Liver (tissue), 9 donors: ENCODE results near the gene CDK16. TPM values are rescaled to one million over a fixed set of nuclear protein-coding genes. Genes with fewer than 3 reads are reported as not detected.

Experiments used
- DNase-seq: peaks from one replicate; pipeline ENCODE4 v3.0.0-alpha.2; 2017; ENCODE audit warnings: low spot score
- H3K27ac ChIP-seq, 2 donors: one replicate each; pipeline ENCODE4 v1.7.0; 2013; ENCODE audit warnings: inconsistent platforms in 2 of 2, low read length in 2 of 2, control low read depth in 1 of 2, low read depth in 1 of 2, mild to moderate bottlenecking in 1 of 2
- H3K27me3 ChIP-seq, 4 donors: one replicate each; pipeline versions ENCODE4 v1.6.1 to v1.7.0; 2013; ENCODE audit warnings: low read length in 3 of 4, inconsistent platforms in 1 of 4, mild to moderate bottlenecking in 1 of 4, moderate library complexity in 1 of 4; ENCODE audit not compliant: control insufficient read depth in 4 of 4, insufficient read depth in 4 of 4
- H3K36me3 ChIP-seq, 4 donors: one replicate each; pipeline versions ENCODE4 v1.6.1 to v1.7.0; 2013; ENCODE audit warnings: low read length in 3 of 4, mild to moderate bottlenecking in 3 of 4, low read depth in 1 of 4, moderate library complexity in 1 of 4; ENCODE audit not compliant: control insufficient read depth in 4 of 4, insufficient read depth in 3 of 4
- H3K4me1 ChIP-seq, 4 donors: one replicate each; pipeline versions ENCODE4 v1.6.1 to v1.7.0; 2013; ENCODE audit warnings: low read length in 3 of 4, mild to moderate bottlenecking in 3 of 4, moderate library complexity in 1 of 4; ENCODE audit not compliant: control insufficient read depth in 4 of 4, insufficient read depth in 4 of 4
- H3K4me3 ChIP-seq, 3 donors: one replicate each; pipeline versions ENCODE4 v1.6.1 to v1.7.0; 2013; ENCODE audit warnings: low read length in 3 of 3, control low read depth in 1 of 3, low read depth in 1 of 3, mild to moderate bottlenecking in 1 of 3
- H3K9ac ChIP-seq, 2 donors: one replicate each; pipeline ENCODE4 v1.7.0; 2013; ENCODE audit warnings: low read length in 2 of 2, mild to moderate bottlenecking in 2 of 2, moderate library complexity in 2 of 2, control low read depth in 1 of 2, low read depth in 1 of 2
- H3K9me3 ChIP-seq, 4 donors: one replicate each; pipeline versions ENCODE4 v1.6.1 to v1.7.0; 2013; ENCODE audit warnings: low read length in 3 of 4; ENCODE audit not compliant: control insufficient read depth in 4 of 4
- EGR1 ChIP-seq, 2 donors: IDR thresholded peaks; 2 replicates each; pipeline ENCODE4 v1.6.1; 2016 to 2018; ENCODE audit warnings: antibody characterized with exemption in 2 of 2, low read depth in 2 of 2
- FOXA1 ChIP-seq: IDR thresholded peaks from 2 replicates; pipeline ENCODE4 v1.6.1; 2016; ENCODE audit warnings: antibody characterized with exemption
- FOXA2 ChIP-seq: IDR thresholded peaks from 2 replicates; pipeline ENCODE4 v1.6.1; 2016; ENCODE audit warnings: antibody characterized with exemption
- GABPA ChIP-seq, 2 donors: IDR thresholded peaks in 1 of 2; conservative IDR thresholded peaks in 1 of 2; 2 replicates each; pipeline ENCODE4 v1.6.1; 2016; ENCODE audit warnings: antibody characterized with exemption in 2 of 2, mild to moderate bottlenecking in 1 of 2, moderate library complexity in 1 of 2
- HNF4A ChIP-seq, 2 donors: conservative IDR thresholded peaks; 2 replicates each; pipeline ENCODE4 v1.6.1; 2016; ENCODE audit warnings: antibody characterized with exemption in 2 of 2, mild to moderate bottlenecking in 2 of 2
- HNF4G ChIP-seq: IDR thresholded peaks from 2 replicates; pipeline ENCODE4 v1.6.1; 2016; ENCODE audit warnings: antibody characterized with exemption
- JUND ChIP-seq, 2 donors: IDR thresholded peaks; 2 replicates each; pipeline ENCODE4 v1.6.1; 2016; ENCODE audit warnings: antibody characterized with exemption in 2 of 2
- NR2F2 ChIP-seq: IDR thresholded peaks from 2 replicates; pipeline ENCODE4 v1.6.1; 2016; ENCODE audit warnings: antibody characterized with exemption
- RAD21 ChIP-seq, 2 donors: IDR thresholded peaks; 2 replicates each; pipeline ENCODE4 v1.6.1; 2016; ENCODE audit warnings: antibody characterized with exemption in 2 of 2, mild to moderate bottlenecking in 2 of 2
- REST ChIP-seq: IDR thresholded peaks from 2 replicates; pipeline ENCODE4 v1.6.1; 2016; ENCODE audit warnings: antibody characterized with exemption, mild to moderate bottlenecking
- SP1 ChIP-seq: IDR thresholded peaks from 2 replicates; pipeline ENCODE4 v1.6.1; 2018; ENCODE audit warnings: antibody characterized with exemption, mild to moderate bottlenecking
- TAF1 ChIP-seq: conservative IDR thresholded peaks from 2 replicates; pipeline ENCODE4 v1.6.1; 2016; ENCODE audit warnings: antibody characterized with exemption, mild to moderate bottlenecking
- YY1 ChIP-seq: IDR thresholded peaks from 2 replicates; pipeline ENCODE4 v1.6.1; 2016; ENCODE audit warnings: antibody characterized with exemption, mild to moderate bottlenecking
- ZBTB33 ChIP-seq: IDR thresholded peaks from 2 replicates; pipeline ENCODE4 v1.6.1; 2016; ENCODE audit warnings: antibody characterized with exemption
- WGBS: extraction: QIAGEN DNeasy Blood & Tissue Kit; methylation state at CpG from one replicate; pipeline ENCODE4 v1.1.7; 2013; 5-methylcytosine and 5-hydroxymethylcytosine counted together
- polyA plus RNA-seq, 2 donors: library from polyadenylated mRNA; stranded (reverse) in 1 of 2; unstranded in 1 of 2; fragments of 200-250 nt in 1 of 2; fragments of >200 nt in 1 of 2; fragmentation: Nextera tagmentation in 1 of 2; extraction: Ambion mirVana in 1 of 2; gene quantifications; one replicate each; pipeline versions ENCODE4 v1.2.1 to v1.2.3, GENCODE V29; 2013 to 2015
- total RNA-seq, 2 donors: library from RNA; depleted of rRNA; stranded (reverse); fragments of >200 nt; gene quantifications; one replicate each; pipeline ENCODE4 v1.2.3, GENCODE V29; 2014
- TF ChIP-seq, protein P1 (sequence below): IDR thresholded peaks from 2 replicates; pipeline ENCODE4 v1.6.1; 2016; ENCODE audit warnings: antibody characterized with exemption
- donor health status: healthy.
- donor health status: healthy.
- donor health status: healthy.
- donor health status: healthy.
- donor health status: healthy.

CDK16 gene
- total and polyA plus RNA-seq, 4 donors: 10.8 to 31.1 (median 19.9) TPM

DNA sequence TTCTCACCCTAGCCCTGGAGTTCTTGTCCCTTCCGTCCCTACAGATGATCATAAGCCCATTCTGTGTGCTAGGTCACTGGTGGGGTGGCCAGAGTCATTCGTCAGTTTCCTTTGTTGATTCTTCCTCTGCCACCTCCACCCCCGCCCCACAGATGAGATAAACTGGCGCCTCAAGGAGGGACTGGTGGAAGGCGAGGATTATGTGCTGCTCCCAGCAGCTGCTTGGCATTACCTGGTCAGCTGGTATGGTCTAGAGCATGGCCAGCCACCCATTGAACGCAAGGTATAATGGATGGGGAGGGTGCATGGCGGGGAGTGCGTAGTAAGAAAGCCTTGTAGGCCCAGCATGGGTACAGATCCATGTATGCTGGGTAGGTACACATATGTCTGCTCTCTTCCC is 20.7 kb downstream of the CDK16 start:
- no peak for DNase-seq
- no peak for TF ChIP-seq REST
- TF ChIP-seq FOXA2: no peak
- no peak for TF ChIP-seq EGR1 (IDR thresholded peaks at IDR 0.05; ENCODE audit: low read depth in 2 of 2)
- TF ChIP-seq NR2F2: no peak
- Histone ChIP-seq H3K4me3 (no peak overlapping the region), H3K4me1 (no peaks in the 10 kb centered on the region), H3K27me3 (peaks cover 0 to 2% (median 0%) of the 10 kb centered on the region in 4 donors), H3K9ac (no peak overlapping the region), H3K9me3 (peaks cover 0 to 4% (median 0%) of the 10 kb centered on the region in 4 donors), H3K36me3 (peaks cover 0 to 21% (median 6%) of the 10 kb centered on the region in 4 donors), H3K27ac (no peak overlapping the region)
- 94% methylated on average over 8 of the region's 8 CpGs for WGBS

- H3K4me1 ChIP-seq: no peaks in the 10 kb centered on the region
- TF ChIP-seq, protein P1, sequence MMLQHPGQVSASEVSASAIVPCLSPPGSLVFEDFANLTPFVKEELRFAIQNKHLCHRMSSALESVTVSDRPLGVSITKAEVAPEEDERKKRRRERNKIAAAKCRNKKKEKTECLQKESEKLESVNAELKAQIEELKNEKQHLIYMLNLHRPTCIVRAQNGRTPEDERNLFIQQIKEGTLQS: no peak
- no peak for TF ChIP-seq FOXA1
- TF ChIP-seq FOXA2: no peak
- TF ChIP-seq YY1: no peak
- no peak for TF ChIP-seq GABPA (IDR thresholded peaks at IDR 0.05 in 1 of 2, conservative IDR thresholded peaks at IDR 0.05 in 1 of 2)
- no peak for TF ChIP-seq RAD21 (IDR thresholded peaks at IDR 0.05)
- no peak for TF ChIP-seq HNF4A (conservative IDR thresholded peaks at IDR 0.05)
- TF ChIP-seq NR2F2: no peak
- peaks cover 0 to 4% (median 0%) of the 10 kb centered on the region in 4 donors for H3K9me3 ChIP-seq
- no peak overlapping the region for H3K4me3 ChIP-seq
- 98% methylated on average over 12 of the region's 12 CpGs for WGBS
- H3K27me3 ChIP-seq: peaks cover 0 to 2% (median 0%) of the 10 kb centered on the region in 4 donors
- DNase-seq: no peak
- peaks cover 0 to 28% (median 9%) of the 10 kb centered on the region in 4 donors for H3K36me3 ChIP-seq
- no peak overlapping the region for H3K27ac ChIP-seq
- no peak overlapping the region for H3K9ac ChIP-seq
These were observed 21.5 kb downstream of the CDK16 start for GRCh38 chrX:47239898-47240545.

GRCh38 chrX:47240619-47241018 is 22.1 kb downstream of the CDK16 start:
- WGBS: 97% methylated on average over 7 of the region's 7 CpGs
- H3K36me3 ChIP-seq: peaks cover 0 to 30% (median 10%) of the 10 kb centered on the region in 4 donors
- H3K27ac ChIP-seq: no peak overlapping the region
- peaks cover 0 to 4% (median 0%) of the 10 kb centered on the region in 4 donors for H3K9me3 ChIP-seq
- TF ChIP-seq FOXA2: no peak
- no peak for TF ChIP-seq JUND (IDR thresholded peaks at IDR 0.05)
- TF ChIP-seq HNF4G: no peak
- no peak for TF ChIP-seq ZBTB33
- TF ChIP-seq SP1: no peak
- TF ChIP-seq TAF1: no peak
- DNase-seq: no peak
- no peaks in the 10 kb centered on the region for H3K4me1 ChIP-seq
- H3K9ac ChIP-seq: no peak overlapping the region
- no peak overlapping the region for H3K4me3 ChIP-seq
- peaks cover 0 to 2% (median 0%) of the 10 kb centered on the region in 4 donors for H3K27me3 ChIP-seq
